ENCODE measurements around the gene RHEX. TPM values are rescaled to one million over a fixed set of nuclear protein-coding genes. Genes with fewer than 3 reads are reported as not detected.

The RHEX gene
- total and polyA plus RNA-seq, 2 of the 13 experiments (the other 11 are each of a cell fraction or from before 2014, with no cell fraction given) = 1.4 to 2.7 TPM

GRCh38 chr1:206055639-206056323 lies 2.8 kb downstream of the RHEX start (continued):
- TF ChIP-seq ARID5B (CRISPR knock-in tag; IDR thresholded peaks at IDR 0.05) (peak; percentile 84), ZBTB20 (CRISPR knock-in tag; IDR thresholded peaks at IDR 0.05; ENCODE audit: borderline replicate concordance, low read depth) (peak; percentile 93; the same call in 1 of the 2 replicates), ZFX (CRISPR knock-in tag; IDR thresholded peaks at IDR 0.05; ENCODE audit: low read depth) (peak; percentile 87), MAFG (CRISPR knock-in tag; IDR thresholded peaks at IDR 0.05) (0 out of 2 replicates have a peak, but pooled peaks have one; percentile 12), ZNF430 (CRISPR knock-in tag; IDR thresholded peaks at IDR 0.05) (peak; percentile 83; the same call in 1 of the 2 replicates), FOSL1 (CRISPR knock-in tag; IDR thresholded peaks at IDR 0.05; ENCODE audit: borderline replicate concordance) (peak; percentile 45; the same call in 1 of the 2 replicates), SKIL (CRISPR knock-in tag; IDR thresholded peaks at IDR 0.05; ENCODE audit: borderline replicate concordance) (peak; percentile 84), ZNF362 (CRISPR knock-in tag; IDR thresholded peaks at IDR 0.05; ENCODE audit: borderline replicate concordance) (peak; percentile 79), ELF4 (CRISPR knock-in tag; IDR thresholded peaks at IDR 0.05; ENCODE audit: borderline replicate concordance) (peak; percentile 22; the same call in 1 of the 2 replicates), SP2 (CRISPR knock-in tag; IDR thresholded peaks at IDR 0.05) (peak; percentile 35; the same call in 1 of the 2 replicates), ZNF747 (CRISPR knock-in tag; IDR thresholded peaks at IDR 0.05; ENCODE audit: borderline replicate concordance) (0 out of 2 replicates have a peak, but pooled peaks have one; percentile 53), HHEX (CRISPR knock-in tag; IDR thresholded peaks at IDR 0.05) (0 out of 2 replicates have a peak, but pooled peaks have one; percentile 39), MZF1 (CRISPR knock-in tag; IDR thresholded peaks at IDR 0.05; ENCODE audit: borderline replicate concordance) (0 out of 2 replicates have a peak, but pooled peaks have one; percentile 68), SKI (IDR thresholded peaks at IDR 0.05; ENCODE audit: partially characterized antibody) (peak; percentile 71), NKX3-1 (CRISPR knock-in tag; IDR thresholded peaks at IDR 0.05) (peak; percentile 91), ZMYM3 (CRISPR knock-in tag; IDR thresholded peaks at IDR 0.05) (0 out of 2 replicates have a peak, but pooled peaks have one; percentile 40), RCOR2 (CRISPR knock-in tag; IDR thresholded peaks at IDR 0.05) (peak; percentile 60; the same call in 1 of the 2 replicates), ZNF501 (CRISPR knock-in tag; IDR thresholded peaks at IDR 0.05) (peak; percentile 18; the same call in 1 of the 2 replicates), EP300 (IDR thresholded peaks at IDR 0.05; ENCODE audit: low read depth in 2 of 2, low read length in 2 of 2) (peak; percentile 76 to 91; a peak in 3 of 4 replicates), EP300 (CRISPR knock-in tag; IDR thresholded peaks at IDR 0.05; ENCODE audit: borderline replicate concordance) (peak; percentile 65; the same call in 1 of the 2 replicates), KAT8 (CRISPR knock-in tag; IDR thresholded peaks at IDR 0.05) (0 out of 2 replicates have a peak, but pooled peaks have one; percentile 27), ZNF224 (CRISPR knock-in tag; IDR thresholded peaks at IDR 0.05) (peak; percentile 76; the same call in 1 of the 2 replicates)

Data from HepG2 (cell line).